Measurements from ENCODE around the gene ATP11A. TPM values are rescaled to one million over a fixed set of nuclear protein-coding genes. Genes with fewer than 3 reads are reported as not detected.
A peak's percentile ranks its signal among the peaks of the same experiment; 100 is the strongest.

Gene ATP11A
- polyA plus RNA-seq, 2 donors, result 4.2 to 6.7 TPM

- 86 to 90% methylated on average over 27 of the region's 27 CpGs for WGBS, 2 donors
- H3K36me3 ChIP-seq (ENCODE audit: control insufficient read depth in 2 of 2, insufficient read depth in 2 of 2, low read length in 1 of 2), result no peaks in the 10 kb centered on the region
These were observed 88.0 kb downstream of the ATP11A start for GRCh38 chr13:112777637-112778406.

GRCh38 chr13:112779856-112780604, 90.2 kb downstream of the ATP11A start:
- no peaks in the 10 kb centered on the region for H3K27me3 ChIP-seq (ENCODE audit: control insufficient read depth in 1 of 2, insufficient read depth in 2 of 2, low read length in 2 of 2)
- no peak overlapping the region for H3K27ac ChIP-seq (ENCODE audit: low read depth in 2 of 2, low read length in 1 of 2)
- H3K9me3 ChIP-seq (ENCODE audit: control insufficient read depth in 2 of 2, insufficient read depth in 1 of 2, low read depth in 1 of 2, low read length in 1 of 2), result no peaks in the 10 kb centered on the region
- no peak overlapping the region for H3K4me3 ChIP-seq (ENCODE audit: low read depth in 1 of 2, low read length in 2 of 2)
- H3K4me1 ChIP-seq (ENCODE audit: control insufficient read depth in 2 of 2, insufficient read depth in 2 of 2, low read length in 1 of 2), result peaks cover 0 to 2% of the 10 kb centered on the region in 2 donors
- 86 to 92% methylated on average over 23 of the region's 23 CpGs for WGBS, 2 donors
- H3K36me3 ChIP-seq (ENCODE audit: control insufficient read depth in 2 of 2, insufficient read depth in 2 of 2, low read length in 1 of 2), result peaks cover 0 to 3% of the 10 kb centered on the region in 2 donors

More at GRCh38 chr13:112777637-112778406, 88.0 kb downstream of the ATP11A start:
- Histone ChIP-seq H3K4me3 (ENCODE audit: low read depth in 1 of 2, low read length in 2 of 2) (no peak overlapping the region), H3K4me1 (ENCODE audit: control insufficient read depth in 2 of 2, insufficient read depth in 2 of 2, low read length in 1 of 2) (peaks cover 0 to 3% of the 10 kb centered on the region in 2 donors), H3K9me3 (ENCODE audit: control insufficient read depth in 2 of 2, insufficient read depth in 1 of 2, low read depth in 1 of 2, low read length in 1 of 2) (no peaks in the 10 kb centered on the region), H3K27ac (ENCODE audit: low read depth in 2 of 2, low read length in 1 of 2) (no peak overlapping the region), H3K27me3 (ENCODE audit: control insufficient read depth in 1 of 2, insufficient read depth in 2 of 2, low read length in 2 of 2) (no peaks in the 10 kb centered on the region)

GRCh38 chr13:112781287-112781686, 91.4 kb downstream of the ATP11A start:
- peak overlapping the region in 1 of 2 donors; percentile 15 for H3K27ac ChIP-seq (ENCODE audit: low read depth in 2 of 2, low read length in 1 of 2)

GRCh38 chr13:112781881-112782361, 92.1 kb downstream of the ATP11A start:
- Histone ChIP-seq H3K36me3 (ENCODE audit: control insufficient read depth in 2 of 2, insufficient read depth in 2 of 2, low read length in 1 of 2) (peaks cover 0 to 8% of the 10 kb centered on the region in 2 donors), H3K9me3 (ENCODE audit: control insufficient read depth in 2 of 2, insufficient read depth in 1 of 2, low read depth in 1 of 2, low read length in 1 of 2) (no peaks in the 10 kb centered on the region), H3K4me1 (ENCODE audit: control insufficient read depth in 2 of 2, insufficient read depth in 2 of 2, low read length in 1 of 2) (peaks cover 0 to 2% of the 10 kb centered on the region in 2 donors), H3K27ac (ENCODE audit: low read depth in 2 of 2, low read length in 1 of 2) (no peak overlapping the region), H3K27me3 (ENCODE audit: control insufficient read depth in 1 of 2, insufficient read depth in 2 of 2, low read length in 2 of 2) (no peaks in the 10 kb centered on the region), H3K4me3 (ENCODE audit: low read depth in 1 of 2, low read length in 2 of 2) (no peak overlapping the region)
- WGBS, 2 donors, result 80% methylated on average over 19 of the region's 19 CpGs

More at GRCh38 chr13:112781287-112781686, 91.4 kb downstream of the ATP11A start:
- H3K27me3 ChIP-seq (ENCODE audit: control insufficient read depth in 1 of 2, insufficient read depth in 2 of 2, low read length in 2 of 2), result no peaks in the 10 kb centered on the region
- peaks cover 0 to 2% of the 10 kb centered on the region in 2 donors for H3K4me1 ChIP-seq (ENCODE audit: control insufficient read depth in 2 of 2, insufficient read depth in 2 of 2, low read length in 1 of 2)
- 94 to 95% methylated on average over 18 of the region's 18 CpGs for WGBS, 2 donors
- no peak overlapping the region for H3K4me3 ChIP-seq (ENCODE audit: low read depth in 1 of 2, low read length in 2 of 2)
- no peaks in the 10 kb centered on the region for H3K9me3 ChIP-seq (ENCODE audit: control insufficient read depth in 2 of 2, insufficient read depth in 1 of 2, low read depth in 1 of 2, low read length in 1 of 2)
- peaks cover 0 to 8% of the 10 kb centered on the region in 2 donors for H3K36me3 ChIP-seq (ENCODE audit: control insufficient read depth in 2 of 2, insufficient read depth in 2 of 2, low read length in 1 of 2)

GRCh38 chr13:112782429-112783010, 92.7 kb downstream of the ATP11A start:
- Histone ChIP-seq H3K36me3 (ENCODE audit: control insufficient read depth in 2 of 2, insufficient read depth in 2 of 2, low read length in 1 of 2) (peaks cover 0 to 8% of the 10 kb centered on the region in 2 donors), H3K4me3 (ENCODE audit: low read depth in 1 of 2, low read length in 2 of 2) (no peak overlapping the region), H3K4me1 (ENCODE audit: control insufficient read depth in 2 of 2, insufficient read depth in 2 of 2, low read length in 1 of 2) (peaks cover 0 to 2% of the 10 kb centered on the region in 2 donors), H3K9me3 (ENCODE audit: control insufficient read depth in 2 of 2, insufficient read depth in 1 of 2, low read depth in 1 of 2, low read length in 1 of 2) (no peaks in the 10 kb centered on the region), H3K27ac (ENCODE audit: low read depth in 2 of 2, low read length in 1 of 2) (no peak overlapping the region), H3K27me3 (ENCODE audit: control insufficient read depth in 1 of 2, insufficient read depth in 2 of 2, low read length in 2 of 2) (no peaks in the 10 kb centered on the region)
- 76 to 80% methylated on average over 15 of the region's 15 CpGs for WGBS, 2 donors

GRCh38 chr13:112783135-112783977, 93.5 kb downstream of the ATP11A start:
- 74 to 85% methylated on average over 28 of the region's 28 CpGs for WGBS, 2 donors
- no peaks in the 10 kb centered on the region for H3K27me3 ChIP-seq (ENCODE audit: control insufficient read depth in 1 of 2, insufficient read depth in 2 of 2, low read length in 2 of 2)
- H3K4me3 ChIP-seq (ENCODE audit: low read depth in 1 of 2, low read length in 2 of 2), result no peak overlapping the region
- H3K27ac ChIP-seq (ENCODE audit: low read depth in 2 of 2, low read length in 1 of 2), result peak overlapping the region in 1 of 2 donors; percentile 58
- no peaks in the 10 kb centered on the region for H3K9me3 ChIP-seq (ENCODE audit: control insufficient read depth in 2 of 2, insufficient read depth in 1 of 2, low read depth in 1 of 2, low read length in 1 of 2)
- H3K4me1 ChIP-seq (ENCODE audit: control insufficient read depth in 2 of 2, insufficient read depth in 2 of 2, low read length in 1 of 2), result peaks cover 0 to 2% of the 10 kb centered on the region in 2 donors
- H3K36me3 ChIP-seq (ENCODE audit: control insufficient read depth in 2 of 2, insufficient read depth in 2 of 2, low read length in 1 of 2), result peaks cover 0 to 8% of the 10 kb centered on the region in 2 donors

- WGBS, 2 donors, result 84 to 92% methylated on average over 9 of the region's 9 CpGs
- H3K4me1 ChIP-seq (ENCODE audit: control insufficient read depth in 2 of 2, insufficient read depth in 2 of 2, low read length in 1 of 2), result peaks cover 0 to 2% of the 10 kb centered on the region in 2 donors
- peaks cover 0 to 8% of the 10 kb centered on the region in 2 donors for H3K36me3 ChIP-seq (ENCODE audit: control insufficient read depth in 2 of 2, insufficient read depth in 2 of 2, low read length in 1 of 2)
- H3K9me3 ChIP-seq (ENCODE audit: control insufficient read depth in 2 of 2, insufficient read depth in 1 of 2, low read depth in 1 of 2, low read length in 1 of 2), result no peaks in the 10 kb centered on the region
- H3K27me3 ChIP-seq (ENCODE audit: control insufficient read depth in 1 of 2, insufficient read depth in 2 of 2, low read length in 2 of 2), result no peaks in the 10 kb centered on the region
- no peak overlapping the region for H3K27ac ChIP-seq (ENCODE audit: low read depth in 2 of 2, low read length in 1 of 2)
- H3K4me3 ChIP-seq (ENCODE audit: low read depth in 1 of 2, low read length in 2 of 2), result no peak overlapping the region
These were observed 94.1 kb downstream of the ATP11A start for GRCh38 chr13:112783978-112784371.

- no peaks in the 10 kb centered on the region for H3K27me3 ChIP-seq (ENCODE audit: control insufficient read depth in 1 of 2, insufficient read depth in 2 of 2, low read length in 2 of 2)
- no peak overlapping the region for H3K27ac ChIP-seq (ENCODE audit: low read depth in 2 of 2, low read length in 1 of 2)
- H3K9me3 ChIP-seq (ENCODE audit: control insufficient read depth in 2 of 2, insufficient read depth in 1 of 2, low read depth in 1 of 2, low read length in 1 of 2), result no peaks in the 10 kb centered on the region
- no peak overlapping the region for H3K4me3 ChIP-seq (ENCODE audit: low read depth in 1 of 2, low read length in 2 of 2)
- H3K4me1 ChIP-seq (ENCODE audit: control insufficient read depth in 2 of 2, insufficient read depth in 2 of 2, low read length in 1 of 2), result peaks cover 0 to 2% of the 10 kb centered on the region in 2 donors
- H3K36me3 ChIP-seq (ENCODE audit: control insufficient read depth in 2 of 2, insufficient read depth in 2 of 2, low read length in 1 of 2), result peaks cover 0 to 8% of the 10 kb centered on the region in 2 donors
- 96 to 98% methylated on average over 29 of the region's 29 CpGs for WGBS, 2 donors
These were observed 95.1 kb downstream of the ATP11A start for GRCh38 chr13:112784811-112785482.
